ENCODE measurements around the gene ARMC2. TPM values are rescaled to one million over a fixed set of nuclear protein-coding genes. Genes with fewer than 3 reads are reported as not detected.
A peak's percentile ranks its signal among the peaks of the same experiment; 100 is the strongest.

ARMC2 gene
- total and polyA plus RNA-seq, 8 donors = 7.8 to 30.0 (median 24.9) TPM

DNA sequence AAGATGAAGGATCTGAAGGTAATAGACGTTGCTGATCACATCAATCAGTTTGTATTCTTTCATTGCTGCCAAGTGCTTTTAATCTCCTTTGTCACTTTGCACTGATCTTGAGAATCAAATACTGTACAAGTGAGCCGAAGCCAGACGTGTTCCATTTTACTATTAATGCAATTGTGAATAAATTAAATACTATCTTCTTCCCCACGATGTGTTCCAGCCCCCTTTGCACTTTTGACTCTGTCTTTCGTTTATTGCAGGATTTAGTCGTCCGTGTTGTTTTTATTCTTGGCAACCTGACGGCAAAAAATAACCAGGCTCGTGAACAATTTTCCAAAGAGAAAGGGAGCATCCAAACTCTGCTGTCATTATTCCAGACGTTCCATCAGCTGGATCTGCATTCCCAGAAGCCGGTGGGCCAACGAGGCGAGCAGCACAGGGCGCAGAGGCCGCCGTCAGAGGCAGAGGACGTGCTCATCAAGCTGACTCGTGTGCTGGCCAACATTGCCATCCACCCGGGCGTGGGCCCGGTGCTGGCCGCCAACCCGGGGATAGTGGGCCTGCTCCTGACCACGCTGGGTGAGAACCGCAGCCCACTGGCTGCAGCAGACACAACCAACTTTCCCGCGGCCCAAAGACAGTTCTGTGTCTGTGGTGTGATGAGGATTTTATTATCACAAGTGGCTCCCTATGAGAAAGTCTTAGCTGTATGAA is 104.7 kb downstream of the ARMC2 start:
- Histone ChIP-seq H3K27ac (peak overlapping the region in 1 of 2 donors; percentile 31), H3K27me3 (no peaks in the 10 kb centered on the region), H3K36me3 (no peaks in the 10 kb centered on the region), H3K4me1 (peaks cover 11 to 18% of the 10 kb centered on the region in 2 donors), H3K9me3 (no peaks in the 10 kb centered on the region), H3K4me3 (no peak overlapping the region)
- DNase-seq = peak in 1 of 4 donors; percentile 70
- TF ChIP-seq, protein P1, sequence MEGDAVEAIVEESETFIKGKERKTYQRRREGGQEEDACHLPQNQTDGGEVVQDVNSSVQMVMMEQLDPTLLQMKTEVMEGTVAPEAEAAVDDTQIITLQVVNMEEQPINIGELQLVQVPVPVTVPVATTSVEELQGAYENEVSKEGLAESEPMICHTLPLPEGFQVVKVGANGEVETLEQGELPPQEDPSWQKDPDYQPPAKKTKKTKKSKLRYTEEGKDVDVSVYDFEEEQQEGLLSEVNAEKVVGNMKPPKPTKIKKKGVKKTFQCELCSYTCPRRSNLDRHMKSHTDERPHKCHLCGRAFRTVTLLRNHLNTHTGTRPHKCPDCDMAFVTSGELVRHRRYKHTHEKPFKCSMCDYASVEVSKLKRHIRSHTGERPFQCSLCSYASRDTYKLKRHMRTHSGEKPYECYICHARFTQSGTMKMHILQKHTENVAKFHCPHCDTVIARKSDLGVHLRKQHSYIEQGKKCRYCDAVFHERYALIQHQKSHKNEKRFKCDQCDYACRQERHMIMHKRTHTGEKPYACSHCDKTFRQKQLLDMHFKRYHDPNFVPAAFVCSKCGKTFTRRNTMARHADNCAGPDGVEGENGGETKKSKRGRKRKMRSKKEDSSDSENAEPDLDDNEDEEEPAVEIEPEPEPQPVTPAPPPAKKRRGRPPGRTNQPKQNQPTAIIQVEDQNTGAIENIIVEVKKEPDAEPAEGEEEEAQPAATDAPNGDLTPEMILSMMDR (IDR thresholded peaks at IDR 0.05) = no peak
- intact Hi-C loops (cut with DNase I) = no loop called here
- ATAC-seq = peak; percentile 21

DNA sequence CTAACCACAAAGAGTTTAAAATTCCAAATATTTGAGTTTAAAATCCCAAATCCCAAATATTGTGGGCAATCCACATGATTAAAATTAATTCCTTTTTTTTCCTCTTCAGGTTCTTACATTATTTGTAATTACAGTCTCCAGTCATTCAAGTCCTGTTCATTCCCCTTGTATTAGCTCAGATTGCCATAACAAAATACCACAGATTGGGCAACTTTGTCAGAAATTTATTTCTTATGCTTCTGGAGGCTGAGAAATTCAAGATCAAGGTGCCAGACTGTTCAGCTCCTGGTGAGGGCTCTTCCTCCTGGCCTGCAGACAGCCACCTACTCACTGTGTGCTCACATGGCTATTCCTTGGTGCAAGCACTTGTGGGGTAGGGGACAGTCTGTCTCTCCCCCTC is 105.5 kb downstream of the ARMC2 start:
- TF ChIP-seq, protein P1 (IDR thresholded peaks at IDR 0.05) = no peak
- Histone ChIP-seq H3K27ac (no peak overlapping the region), H3K4me1 (peaks cover 4 to 11% of the 10 kb centered on the region in 2 donors), H3K36me3 (no peaks in the 10 kb centered on the region), H3K4me3 (no peak overlapping the region), H3K9me3 (no peaks in the 10 kb centered on the region), H3K27me3 (no peaks in the 10 kb centered on the region)
- no peak for DNase-seq
- intact Hi-C loops (cut with DNase I) = no loop called here
- ATAC-seq = no peak

DNA sequence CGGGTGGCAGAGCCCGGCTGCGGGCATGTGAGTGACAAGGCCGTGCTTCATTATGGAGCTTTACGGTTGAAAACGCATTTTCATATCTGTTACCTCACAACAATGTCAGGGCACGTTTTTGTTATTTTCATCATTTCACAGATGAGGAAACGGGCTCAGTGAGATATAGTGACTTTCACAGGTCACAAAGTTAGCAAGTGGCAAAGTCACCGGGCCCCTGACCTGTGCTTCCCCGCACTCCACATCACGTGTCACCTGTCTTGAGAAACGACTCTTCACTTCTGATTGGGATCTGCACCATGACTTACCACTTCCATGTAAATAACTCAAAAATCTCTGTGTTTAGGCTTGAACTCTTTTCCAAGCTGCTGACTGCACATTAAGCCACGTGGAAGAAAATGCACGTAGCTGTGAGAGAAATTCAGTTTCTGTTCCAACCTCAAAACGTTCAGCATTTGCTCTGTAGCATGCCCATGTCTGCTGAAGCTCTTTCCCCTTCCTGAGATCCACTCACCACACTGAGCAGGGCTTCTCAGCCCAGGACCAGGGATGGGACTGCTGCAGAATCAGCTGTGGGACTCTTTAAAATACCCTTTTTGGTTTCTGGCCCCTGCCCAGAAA is 107.2 kb downstream of the ARMC2 start:
- Histone ChIP-seq H3K36me3 (no peaks in the 10 kb centered on the region), H3K27me3 (no peaks in the 10 kb centered on the region), H3K4me1 (peaks cover 2 to 18% of the 10 kb centered on the region in 2 donors), H3K27ac (no peak overlapping the region), H3K9me3 (no peaks in the 10 kb centered on the region), H3K4me3 (no peak overlapping the region)
- no peak for DNase-seq
- ATAC-seq = no peak
- TF ChIP-seq, protein P1 (IDR thresholded peaks at IDR 0.05) = no peak
- intact Hi-C loops (cut with DNase I) = no loop called here

DNA sequence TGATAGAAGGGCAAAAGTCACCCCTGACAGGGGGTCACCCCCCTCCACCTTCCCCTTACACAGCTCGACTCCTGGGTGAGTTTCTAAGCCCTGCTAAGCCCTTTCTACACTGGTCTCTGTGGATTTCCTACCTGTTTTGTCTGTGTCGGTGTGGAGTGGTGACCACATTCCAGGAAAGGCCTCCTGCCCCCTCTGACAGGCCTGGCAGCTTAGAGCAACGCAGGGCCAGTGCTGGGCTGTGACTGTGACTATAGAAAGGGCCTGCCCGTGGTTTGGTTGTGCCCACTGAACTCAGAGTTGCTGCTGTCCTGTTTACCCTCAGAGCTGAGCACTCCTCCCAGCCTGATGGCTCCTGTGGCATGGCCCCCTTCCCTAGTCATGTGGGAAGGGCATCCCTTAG is 109.0 kb downstream of the ARMC2 start:
- no peaks in the 10 kb centered on the region for H3K36me3 ChIP-seq
- ATAC-seq = no peak
- H3K4me1 ChIP-seq = peaks cover 0 to 9% of the 10 kb centered on the region in 2 donors
- H3K4me3 ChIP-seq = no peak overlapping the region
- H3K27me3 ChIP-seq = no peaks in the 10 kb centered on the region
- H3K9me3 ChIP-seq = no peaks in the 10 kb centered on the region
- intact Hi-C loops (cut with DNase I) = no loop called here
- no peak overlapping the region for H3K27ac ChIP-seq
- DNase-seq = no peak
- TF ChIP-seq, protein P1 (IDR thresholded peaks at IDR 0.05) = no peak

DNA sequence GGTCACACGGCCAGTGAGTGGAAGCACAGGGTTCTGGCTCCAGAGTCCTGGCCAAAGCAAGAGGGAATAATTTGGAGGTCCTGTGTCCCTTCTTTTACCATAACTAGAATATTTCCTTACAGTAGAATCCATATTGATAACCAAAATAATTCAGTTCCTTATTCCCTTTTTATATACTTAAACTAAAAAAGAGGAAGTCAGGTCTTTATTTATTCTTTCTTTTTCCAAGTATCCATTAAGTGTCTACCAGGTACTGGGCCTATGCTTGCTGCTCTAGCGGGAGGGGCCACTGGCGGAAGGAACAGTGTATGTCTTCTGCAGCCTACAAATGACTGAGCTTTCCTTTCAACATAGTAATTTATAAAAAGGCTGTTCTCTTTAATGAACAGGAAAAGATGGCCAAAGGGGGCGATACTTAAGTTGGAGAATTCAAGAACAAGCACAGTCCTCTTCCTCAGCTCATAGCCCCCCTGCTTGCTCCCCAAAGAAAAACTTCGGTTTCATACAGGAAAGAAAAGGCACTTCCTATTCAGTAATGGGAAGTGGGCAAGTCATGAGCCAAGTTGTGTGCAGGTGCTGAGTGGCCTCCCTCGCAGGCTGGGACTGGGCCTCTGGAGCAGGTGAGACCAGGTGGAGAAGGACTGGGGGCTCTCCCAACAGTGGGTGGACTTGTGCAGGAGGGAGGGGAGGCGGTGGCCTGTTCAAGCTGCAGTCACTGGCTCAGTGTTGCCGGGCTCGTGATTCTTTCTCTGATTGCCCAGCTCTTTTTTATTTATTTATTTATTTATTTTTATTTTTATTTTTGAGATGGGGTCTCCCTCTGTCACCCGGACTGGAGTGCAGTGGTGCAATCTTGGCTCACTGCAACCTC is 110.9 kb downstream of the ARMC2 start:
- Histone ChIP-seq H3K27ac (peak overlapping the region in 1 of 2 donors; percentile 34), H3K27me3 (no peaks in the 10 kb centered on the region), H3K36me3 (no peaks in the 10 kb centered on the region), H3K4me3 (no peak overlapping the region), H3K9me3 (no peaks in the 10 kb centered on the region), H3K4me1 (peaks cover 0 to 9% of the 10 kb centered on the region in 2 donors)
- intact Hi-C loops (cut with DNase I) = no loop called here
- ATAC-seq (no peak), DNase-seq (peak in 1 of 4 donors; percentile 62)
- TF ChIP-seq, protein P1 (IDR thresholded peaks at IDR 0.05) = no peak
